Activated CD4-positive, alpha-beta memory T cell treated with anti-CD3 and anti-CD28 coated beads, Interleukin-2, amount 10 ng/mL, durations not matched to agents 7 days and 5 days (primary cell): ENCODE results near the gene MAST4. TPM values are rescaled to one million over a fixed set of nuclear protein-coding genes. Genes with fewer than 3 reads are reported as not detected.

Experiments used
- CTCF ChIA-PET: fragments of 350-600 bp; sonication (Branson Sonifier 250); formaldehyde crosslinking; loops from one replicate; lab custom pipeline; 2021; ENCODE audit warnings: antibody characterized with exemption, inconsistent platforms; lab: Charles Lee
- POLR2A ChIA-PET: fragments of 350-600 bp; sonication (Branson Sonifier 250); formaldehyde crosslinking; loops from one replicate; lab custom pipeline; 2021; ENCODE audit warnings: antibody characterized with exemption; lab: Charles Lee
- DNase-seq: peaks from one replicate; pipeline ENCODE4 v3.0.0-alpha.2; 2020
- H3K27ac Mint-ChIP-seq: one replicate; pipeline ENCODE4 v1.8.0; 2021; ENCODE audit warnings: mild to moderate bottlenecking, mixed read lengths
- H3K27me3 Mint-ChIP-seq: one replicate; pipeline ENCODE4 v1.8.0; 2021; ENCODE audit warnings: mixed read lengths
- H3K36me3 Mint-ChIP-seq: one replicate; pipeline ENCODE4 v1.8.0; 2021; ENCODE audit warnings: low read depth, mixed read lengths
- H3K4me1 Mint-ChIP-seq: one replicate; pipeline ENCODE4 v1.8.0; 2021; ENCODE audit warnings: mixed read lengths
- H3K4me3 Mint-ChIP-seq: one replicate; pipeline ENCODE4 v1.8.0; 2021; ENCODE audit warnings: mild to moderate bottlenecking, mixed read lengths
- H3K9me3 Mint-ChIP-seq: one replicate; pipeline ENCODE4 v1.8.0; 2021; ENCODE audit warnings: mixed read lengths
- total RNA-seq, 2 experiments: library from RNA; stranded (reverse); gene quantifications; one replicate each; pipeline ENCODE4 v1.2.3, GENCODE V29; 2021

The MAST4 gene
- total RNA-seq, 2 experiments from 2014 or later, result 38.0 to 38.3 TPM

DNA sequence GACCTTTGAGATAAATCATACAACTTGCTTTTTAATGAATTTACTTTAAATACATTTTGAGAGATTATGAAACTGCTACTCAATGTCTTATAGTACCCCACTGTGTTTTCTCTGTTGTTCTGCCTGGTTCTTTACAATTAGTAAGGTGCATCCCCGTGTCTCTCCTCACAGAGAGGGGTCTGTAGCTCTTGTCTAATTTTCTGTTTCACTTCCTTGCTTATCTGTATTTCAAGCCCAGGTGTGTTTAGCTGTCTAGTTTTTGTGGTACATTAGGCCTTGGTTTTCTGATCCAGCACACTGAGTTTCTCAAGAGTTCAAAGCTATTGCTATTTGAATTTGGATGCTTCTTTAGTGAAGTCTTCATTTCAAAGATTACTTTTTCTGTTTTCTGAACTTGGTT, 105.1 kb downstream of the MAST4 start:
- Mint-ChIP-seq H3K9me3 (peaks cover 2% of the 10 kb centered on the region), H3K27ac (no peak overlapping the region), H3K27me3 (peaks cover 23% of the 10 kb centered on the region), H3K4me1 (no peaks in the 10 kb centered on the region), H3K4me3 (no peak overlapping the region), H3K36me3 (no peaks in the 10 kb centered on the region)
- DNase-seq, result no peak
- ChIA-PET CTCF (no interaction called here), POLR2A (no interaction called here)

DNA sequence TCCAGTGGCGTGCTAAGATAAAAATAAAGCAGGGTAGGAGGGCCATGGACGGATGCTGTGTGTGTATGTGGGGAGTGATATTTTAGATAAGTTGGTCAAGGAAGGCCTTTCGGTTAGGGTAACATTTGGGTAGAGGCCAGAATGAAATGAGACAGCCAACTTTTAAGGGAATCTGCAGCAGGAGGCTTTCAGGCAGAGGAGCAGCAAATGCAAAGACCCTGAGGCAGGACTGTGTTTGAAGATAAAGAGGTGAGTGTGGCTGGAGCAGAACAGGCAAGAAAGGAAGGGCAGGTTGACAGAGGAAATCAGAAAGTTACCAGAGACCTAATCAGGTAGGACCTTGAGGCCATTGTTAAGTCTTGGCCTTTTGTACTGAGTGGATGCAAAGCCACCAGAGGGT, 106.2 kb downstream of the MAST4 start:
- H3K27ac Mint-ChIP-seq, result no peak overlapping the region
- DNase-seq, result no peak
- H3K9me3 Mint-ChIP-seq, result peaks cover 1% of the 10 kb centered on the region
- peaks cover 21% of the 10 kb centered on the region for H3K27me3 Mint-ChIP-seq
- ChIA-PET POLR2A (no interaction called here), CTCF (no interaction called here)
- no peak overlapping the region for H3K4me3 Mint-ChIP-seq
- H3K4me1 Mint-ChIP-seq, result peaks cover 1% of the 10 kb centered on the region
- no peaks in the 10 kb centered on the region for H3K36me3 Mint-ChIP-seq

DNA sequence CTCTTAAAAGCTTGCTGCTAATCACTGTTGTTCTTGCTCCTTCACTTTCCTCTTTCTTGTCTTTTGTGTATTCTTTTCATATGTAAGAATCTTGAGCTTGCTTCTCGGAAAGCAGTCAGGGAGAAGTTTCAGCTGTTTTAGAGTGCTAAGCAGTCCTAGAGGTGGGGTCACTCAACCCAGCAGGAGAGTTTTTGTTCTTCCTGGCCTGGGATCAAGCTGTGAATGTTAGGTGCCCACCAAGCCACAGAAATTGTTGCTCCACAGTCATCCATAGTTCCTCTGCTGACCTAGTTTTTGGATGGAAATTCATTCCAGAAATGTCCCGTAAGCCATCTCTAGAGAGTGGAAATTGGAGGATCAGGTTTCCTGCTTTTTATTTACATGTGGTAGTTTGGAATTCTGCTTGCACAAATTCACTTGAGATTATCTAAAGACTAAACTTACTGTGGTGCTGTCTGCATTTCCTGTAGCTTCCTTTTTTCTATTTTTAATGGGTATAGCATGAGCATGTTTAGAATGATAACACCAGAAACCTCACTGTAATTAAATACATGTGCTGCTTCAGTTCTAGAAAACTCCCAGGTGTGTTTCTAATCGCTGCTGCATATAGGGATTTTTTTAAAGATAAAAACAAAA, 108.7 kb downstream of the MAST4 start:
- POLR2A ChIA-PET, result no interaction called here
- Mint-ChIP-seq H3K4me3 (no peak overlapping the region), H3K9me3 (peaks cover 3% of the 10 kb centered on the region), H3K36me3 (no peaks in the 10 kb centered on the region), H3K4me1 (peaks cover 3% of the 10 kb centered on the region), H3K27me3 (peaks cover 9% of the 10 kb centered on the region), H3K27ac (no peak overlapping the region)
- CTCF ChIA-PET, result no interaction called here
- no peak for DNase-seq

GRCh38 chr5:66708368-66708767, 112.2 kb downstream of the MAST4 start:
- ChIA-PET POLR2A (no interaction called here), CTCF (interaction anchor here (1.1 kb wide), 1 partner anchor 402 kb away, joined by 4 read pairs; no protein-coding TSS in a partner anchor)
- DNase-seq, result no peak
- peaks cover 5% of the 10 kb centered on the region for H3K27me3 Mint-ChIP-seq
- H3K36me3 Mint-ChIP-seq, result no peaks in the 10 kb centered on the region
- peaks cover 3% of the 10 kb centered on the region for H3K4me1 Mint-ChIP-seq
- no peak overlapping the region for H3K27ac Mint-ChIP-seq
- peaks cover 8% of the 10 kb centered on the region for H3K9me3 Mint-ChIP-seq
- H3K4me3 Mint-ChIP-seq, result no peak overlapping the region

DNA sequence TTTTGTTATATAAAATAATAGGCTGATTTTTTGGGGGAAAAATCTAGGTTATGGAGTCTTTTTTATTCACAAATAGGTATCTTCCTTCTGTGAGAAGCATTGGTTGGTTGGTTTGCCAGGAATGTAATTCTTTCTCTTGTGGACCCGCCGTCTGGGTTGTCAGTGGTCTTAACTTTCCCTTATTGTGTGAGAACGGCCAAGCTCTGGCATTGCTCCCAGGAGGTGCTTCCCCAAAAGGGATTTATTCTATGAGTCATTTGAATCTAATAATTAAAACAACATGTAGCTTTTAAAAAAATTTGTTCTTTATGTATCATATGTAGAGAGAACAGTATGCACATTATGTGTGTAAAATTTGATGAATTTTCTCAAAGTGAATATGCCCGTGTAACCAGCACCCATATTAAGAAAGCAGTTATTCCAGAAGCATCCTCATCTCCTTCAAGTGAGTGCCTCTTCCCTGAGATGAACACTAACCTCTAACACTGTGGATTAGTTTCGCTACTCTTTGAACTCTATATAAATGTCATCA, 114.4 kb downstream of the MAST4 start:
- H3K4me3 Mint-ChIP-seq, result no peak overlapping the region
- peaks cover 8% of the 10 kb centered on the region for H3K9me3 Mint-ChIP-seq
- peaks cover 9% of the 10 kb centered on the region for H3K27me3 Mint-ChIP-seq
- ChIA-PET POLR2A (no interaction called here), CTCF (no interaction called here)
- no peak overlapping the region for H3K27ac Mint-ChIP-seq
- no peaks in the 10 kb centered on the region for H3K36me3 Mint-ChIP-seq
- no peak for DNase-seq
- H3K4me1 Mint-ChIP-seq, result peaks cover 3% of the 10 kb centered on the region

DNA sequence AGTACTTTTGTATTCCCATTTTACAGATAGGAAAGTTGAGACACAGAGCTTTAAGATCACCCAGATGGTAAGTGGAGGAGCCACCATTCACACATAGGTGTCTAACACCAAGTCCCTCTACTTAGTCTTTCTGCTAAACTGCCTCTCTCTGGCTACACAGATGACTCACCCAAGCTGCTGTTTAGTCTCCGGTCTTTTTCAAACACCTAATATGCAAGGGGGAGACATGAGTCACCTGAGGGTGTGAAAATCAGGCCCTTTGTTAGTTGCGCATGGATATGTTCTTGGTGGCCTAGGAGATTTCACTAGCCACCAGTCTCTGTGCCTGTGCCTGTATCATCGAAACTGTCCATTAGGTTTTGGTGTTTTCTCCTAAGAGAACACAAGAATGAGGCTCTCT, 117.8 kb downstream of the MAST4 start:
- Mint-ChIP-seq H3K4me1 (no peaks in the 10 kb centered on the region), H3K4me3 (no peak overlapping the region), H3K9me3 (peaks cover 5% of the 10 kb centered on the region), H3K36me3 (no peaks in the 10 kb centered on the region), H3K27me3 (peaks cover 9% of the 10 kb centered on the region), H3K27ac (no peak overlapping the region)
- ChIA-PET POLR2A (no interaction called here), CTCF (no interaction called here)
- no peak for DNase-seq

DNA sequence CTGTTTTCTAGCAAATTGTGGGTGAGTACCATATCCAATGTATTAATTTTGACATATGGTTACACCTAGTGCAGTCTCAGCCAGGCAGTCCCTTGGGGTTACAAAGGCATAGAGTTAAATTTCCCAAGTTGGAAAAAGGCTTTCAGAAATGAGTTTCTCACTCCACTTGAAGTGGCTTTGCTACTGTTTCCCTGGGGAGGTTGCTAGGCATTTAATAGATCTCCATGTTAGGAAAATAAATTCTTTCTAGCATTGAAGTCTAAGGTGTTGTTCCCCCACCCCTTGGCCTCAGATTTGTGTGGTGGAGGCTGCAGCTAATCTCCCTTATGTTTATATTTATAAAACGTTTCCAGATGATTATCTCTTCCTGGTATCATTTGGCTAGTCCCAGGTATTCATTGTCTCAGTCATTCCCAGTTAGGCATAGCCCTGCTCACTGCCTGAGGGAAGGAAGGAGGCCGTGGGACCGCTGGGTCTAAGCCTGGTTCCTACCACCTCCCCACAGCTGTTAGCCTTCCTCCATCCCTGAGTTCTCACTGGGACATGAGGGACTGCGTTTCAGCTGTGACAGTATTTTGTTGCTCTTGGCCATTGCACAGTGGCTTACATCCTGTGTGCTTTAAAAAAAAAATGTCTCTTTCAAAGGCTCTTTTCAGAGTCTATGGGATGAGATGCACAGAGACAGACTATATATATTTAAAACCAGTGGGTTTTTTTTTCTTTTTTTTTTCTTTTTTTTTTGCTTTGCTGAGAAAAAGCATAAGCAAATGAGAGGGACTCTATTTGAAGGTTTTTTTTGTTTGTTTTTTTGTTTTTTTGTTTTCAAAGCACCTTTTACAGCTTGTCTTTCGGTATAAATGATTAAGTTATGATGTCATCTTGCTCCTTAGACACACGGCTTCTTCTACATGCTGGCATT, 121.5 kb downstream of the MAST4 start:
- no peaks in the 10 kb centered on the region for H3K36me3 Mint-ChIP-seq
- no peak for DNase-seq
- H3K4me3 Mint-ChIP-seq, result no peak overlapping the region
- peaks cover 23% of the 10 kb centered on the region for H3K27me3 Mint-ChIP-seq
- H3K27ac Mint-ChIP-seq, result no peak overlapping the region
- H3K4me1 Mint-ChIP-seq, result no peaks in the 10 kb centered on the region
- CTCF ChIA-PET, result no interaction called here
- POLR2A ChIA-PET, result no interaction called here
- no peaks in the 10 kb centered on the region for H3K9me3 Mint-ChIP-seq

- Mint-ChIP-seq H3K4me1 (no peaks in the 10 kb centered on the region), H3K9me3 (no peaks in the 10 kb centered on the region), H3K27me3 (peaks cover 26% of the 10 kb centered on the region), H3K27ac (no peak overlapping the region), H3K4me3 (no peak overlapping the region), H3K36me3 (no peaks in the 10 kb centered on the region)
- ChIA-PET POLR2A (no interaction called here), CTCF (no interaction called here)
- DNase-seq, result no peak
Observed at GRCh38 chr5:66718374-66719002, 122.3 kb downstream of the MAST4 start.

- DNase-seq, result no peak
- H3K36me3 Mint-ChIP-seq, result no peaks in the 10 kb centered on the region
- H3K4me3 Mint-ChIP-seq, result no peak overlapping the region
- CTCF ChIA-PET, result interaction anchor here (0.5 kb wide), 1 partner anchor 1321 kb away, joined by 3 read pairs; no protein-coding TSS in a partner anchor
- POLR2A ChIA-PET, result no interaction called here
- peaks cover 27% of the 10 kb centered on the region for H3K27me3 Mint-ChIP-seq
- H3K27ac Mint-ChIP-seq, result no peak overlapping the region
- no peaks in the 10 kb centered on the region for H3K9me3 Mint-ChIP-seq
- H3K4me1 Mint-ChIP-seq, result no peaks in the 10 kb centered on the region
Observed at GRCh38 chr5:66720780-66721179, 124.6 kb downstream of the MAST4 start.

- POLR2A ChIA-PET, result no interaction called here
- H3K27me3 Mint-ChIP-seq, result peaks cover 34% of the 10 kb centered on the region
- CTCF ChIA-PET, result no interaction called here
- H3K36me3 Mint-ChIP-seq, result no peaks in the 10 kb centered on the region
- no peaks in the 10 kb centered on the region for H3K4me1 Mint-ChIP-seq
- H3K27ac Mint-ChIP-seq, result no peak overlapping the region
- no peak for DNase-seq
- H3K4me3 Mint-ChIP-seq, result no peak overlapping the region
- no peaks in the 10 kb centered on the region for H3K9me3 Mint-ChIP-seq
Observed at GRCh38 chr5:66722686-66723085, 126.5 kb downstream of the MAST4 start.

DNA sequence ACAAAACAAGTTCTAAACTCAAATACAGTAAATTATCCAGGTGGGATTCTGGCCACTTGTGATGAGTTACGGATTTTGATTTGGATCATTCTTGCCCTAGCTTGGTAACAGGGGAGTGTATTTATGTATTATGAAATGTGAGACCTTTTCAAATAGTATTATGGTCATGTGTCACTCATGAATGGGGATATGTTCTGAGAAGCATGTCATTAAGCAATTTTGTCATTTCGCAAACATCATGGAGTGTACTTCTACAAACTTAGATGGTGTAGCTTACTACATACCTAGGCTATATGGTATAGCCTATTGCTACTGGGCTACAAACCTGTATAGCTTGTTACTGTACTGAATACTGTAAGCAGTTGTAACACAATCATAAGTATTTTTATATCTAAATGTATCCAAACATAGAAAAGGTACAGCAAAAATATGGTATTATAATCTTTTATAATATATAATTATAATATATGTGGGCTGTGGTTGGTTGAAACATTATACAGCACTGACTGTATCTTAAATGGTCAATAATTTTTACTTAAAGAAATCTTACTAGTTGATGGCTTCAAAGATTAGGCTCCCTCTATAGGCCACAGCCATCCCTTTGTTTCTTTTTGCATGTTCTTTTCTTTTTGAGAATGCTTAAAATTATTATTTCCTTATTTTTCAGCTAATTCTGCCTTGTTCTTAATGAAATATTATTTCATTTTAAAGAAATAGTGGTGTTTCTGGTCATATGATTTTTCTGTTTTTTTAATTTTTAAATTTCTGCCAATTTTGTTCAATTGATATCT, 128.4 kb downstream of the MAST4 start:
- ChIA-PET CTCF (no interaction called here), POLR2A (no interaction called here)
- H3K9me3 Mint-ChIP-seq, result no peaks in the 10 kb centered on the region

DNA sequence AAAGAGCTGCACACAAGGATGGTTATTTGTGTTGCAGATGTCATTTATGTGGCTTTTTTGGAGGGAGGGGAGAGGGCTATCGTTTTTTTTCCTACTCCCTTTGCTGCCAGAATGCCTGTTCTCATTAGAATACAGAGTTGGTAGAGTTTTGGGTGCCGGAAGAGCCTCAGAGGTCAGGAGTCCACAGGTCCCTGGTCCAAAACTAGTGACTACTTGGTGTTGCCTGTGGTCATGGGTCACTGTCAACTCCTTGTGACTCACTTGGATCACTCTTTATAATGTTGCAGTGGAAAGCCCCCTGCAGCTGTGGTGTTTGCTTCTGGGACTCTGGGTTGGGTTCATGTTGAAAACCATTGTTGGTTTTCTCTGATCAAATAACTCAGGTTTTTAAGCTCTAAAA, 131.4 kb downstream of the MAST4 start:
- DNase-seq, result no peak

More for the DNA sequence above, 128.4 kb downstream of the MAST4 start:
- Mint-ChIP-seq H3K27ac (no peak overlapping the region), H3K4me1 (no peaks in the 10 kb centered on the region), H3K36me3 (no peaks in the 10 kb centered on the region), H3K27me3 (peaks cover 34% of the 10 kb centered on the region), H3K4me3 (no peak overlapping the region)
- DNase-seq, result no peak

More for the DNA sequence above, 131.4 kb downstream of the MAST4 start:
- Mint-ChIP-seq H3K4me3 (no peak overlapping the region), H3K36me3 (no peaks in the 10 kb centered on the region), H3K27me3 (peaks cover 33% of the 10 kb centered on the region), H3K9me3 (no peaks in the 10 kb centered on the region), H3K4me1 (no peaks in the 10 kb centered on the region), H3K27ac (no peak overlapping the region)
- ChIA-PET POLR2A (no interaction called here), CTCF (no interaction called here)
